ENCODE data around the gene SLIT3. TPM values are rescaled to one million over a fixed set of nuclear protein-coding genes. Genes with fewer than 3 reads are reported as not detected.

The SLIT3 gene
- total RNA-seq, 4 donors from 2014 or later, result 10.8 to 30.8 (median 18.4) TPM

- Histone ChIP-seq H3K27ac (no peak overlapping the region), H3K4me1 (no peaks in the 10 kb centered on the region), H3K9me3 (no peaks in the 10 kb centered on the region), H3K4me3 (no peak overlapping the region), H3K27me3 (no peaks in the 10 kb centered on the region), H3K36me3 (no peaks in the 10 kb centered on the region)
- TF ChIP-seq EP300 (IDR thresholded peaks at IDR 0.05) (no peak), POLR2AphosphoS5 (IDR thresholded peaks at IDR 0.05) (peak in 1 of 3 donors; percentile 27)
- DNase-seq (ENCODE audit: low spot score in 2 of 2), result no peak
- 49% methylated on average over 4 of the region's 4 CpGs for WGBS
Observed at GRCh38 chr5:169331292-169331852, 30.4 kb upstream of the SLIT3 start.

GRCh38 chr5:169328401-169328800 lies 27.5 kb upstream of the SLIT3 start:
- no peaks in the 10 kb centered on the region for H3K4me1 ChIP-seq
- 89% methylated on average over 5 of the region's 5 CpGs for WGBS
- H3K4me3 ChIP-seq, result no peak overlapping the region
- H3K27me3 ChIP-seq, result no peaks in the 10 kb centered on the region
- no peak for TF ChIP-seq EP300 (IDR thresholded peaks at IDR 0.05)
- TF ChIP-seq POLR2A (IDR thresholded peaks at IDR 0.05), result no peak
- TF ChIP-seq CTCF (IDR thresholded peaks at IDR 0.05), result no peak
- no peak for TF ChIP-seq POLR2AphosphoS5 (IDR thresholded peaks at IDR 0.05)
- DNase-seq (ENCODE audit: low spot score in 2 of 2), result no peak
- no peak overlapping the region for H3K27ac ChIP-seq
- H3K9me3 ChIP-seq, result no peaks in the 10 kb centered on the region
- no peaks in the 10 kb centered on the region for H3K36me3 ChIP-seq

GRCh38 chr5:169325273-169325672 lies 24.3 kb upstream of the SLIT3 start:
- no peak for DNase-seq (ENCODE audit: low spot score in 2 of 2)
- Histone ChIP-seq H3K27ac (no peak overlapping the region), H3K4me1 (no peaks in the 10 kb centered on the region), H3K36me3 (no peaks in the 10 kb centered on the region), H3K4me3 (no peak overlapping the region), H3K27me3 (no peaks in the 10 kb centered on the region), H3K9me3 (no peaks in the 10 kb centered on the region)
- TF ChIP-seq POLR2AphosphoS5 (IDR thresholded peaks at IDR 0.05), result no peak
- TF ChIP-seq POLR2A (IDR thresholded peaks at IDR 0.05), result no peak
- TF ChIP-seq EP300 (IDR thresholded peaks at IDR 0.05), result no peak
- TF ChIP-seq CTCF (IDR thresholded peaks at IDR 0.05), result no peak
- 80% methylated on average over 2 of the region's 2 CpGs for WGBS

- Histone ChIP-seq H3K36me3 (no peaks in the 10 kb centered on the region), H3K27ac (no peak overlapping the region), H3K27me3 (no peaks in the 10 kb centered on the region), H3K9me3 (no peaks in the 10 kb centered on the region), H3K4me1 (no peaks in the 10 kb centered on the region), H3K4me3 (no peak overlapping the region)
- no peak for DNase-seq (ENCODE audit: low spot score in 2 of 2)
- 87% methylated on average over 2 of the region's 2 CpGs for WGBS
- TF ChIP-seq POLR2AphosphoS5 (IDR thresholded peaks at IDR 0.05) (no peak), EP300 (IDR thresholded peaks at IDR 0.05) (no peak), POLR2A (IDR thresholded peaks at IDR 0.05) (no peak), CTCF (IDR thresholded peaks at IDR 0.05) (no peak)
Observed at GRCh38 chr5:169318556-169318955, 17.6 kb upstream of the SLIT3 start.

- Histone ChIP-seq H3K4me1 (peaks cover 4% of the 10 kb centered on the region), H3K9me3 (no peaks in the 10 kb centered on the region), H3K4me3 (no peak overlapping the region), H3K27me3 (peaks cover 20% of the 10 kb centered on the region), H3K27ac (no peak overlapping the region), H3K36me3 (no peaks in the 10 kb centered on the region)
- DNase-seq (ENCODE audit: low spot score in 2 of 2), result no peak
- 48% methylated on average over 2 of the region's 2 CpGs for WGBS
- TF ChIP-seq POLR2A (IDR thresholded peaks at IDR 0.05), result no peak
Observed at GRCh38 chr5:169307646-169308045, 6.7 kb upstream of the SLIT3 start.

- Histone ChIP-seq H3K9me3 (no peaks in the 10 kb centered on the region), H3K36me3 (no peaks in the 10 kb centered on the region), H3K27me3 (peaks cover 31% of the 10 kb centered on the region), H3K27ac (no peak overlapping the region), H3K4me1 (peaks cover 26% of the 10 kb centered on the region), H3K4me3 (no peak overlapping the region)
- TF ChIP-seq CTCF (IDR thresholded peaks at IDR 0.05) (no peak), POLR2AphosphoS5 (IDR thresholded peaks at IDR 0.05) (no peak), EP300 (IDR thresholded peaks at IDR 0.05) (no peak), POLR2A (IDR thresholded peaks at IDR 0.05) (no peak)
- no peak for DNase-seq (ENCODE audit: low spot score in 2 of 2)
- WGBS, result 90% methylated on average over 4 of the region's 4 CpGs
Observed at GRCh38 chr5:169305366-169305765, 4.4 kb upstream of the SLIT3 start.

Measured in suprapubic skin (tissue), 4 donors.